HG03575 (cell line): ENCODE measurements around the gene PRPS1.
"Not testable (repeated sequence)": the region's sequence is repeated elsewhere in the genome, so short reads cannot be mapped to it uniquely, and the experiment has no call there.

ENCODE experiments used
- ATAC-seq: cut with Tn5 transposase; IDR thresholded peaks from one replicate; pipeline ENCODE4 v1.9.1; 2021; ENCODE audit not compliant: unreplicated experiment, insufficient number of reproducible peaks, low FRiP score; ENCODE audit errors: extremely low read depth

Gene PRPS1

DNA sequence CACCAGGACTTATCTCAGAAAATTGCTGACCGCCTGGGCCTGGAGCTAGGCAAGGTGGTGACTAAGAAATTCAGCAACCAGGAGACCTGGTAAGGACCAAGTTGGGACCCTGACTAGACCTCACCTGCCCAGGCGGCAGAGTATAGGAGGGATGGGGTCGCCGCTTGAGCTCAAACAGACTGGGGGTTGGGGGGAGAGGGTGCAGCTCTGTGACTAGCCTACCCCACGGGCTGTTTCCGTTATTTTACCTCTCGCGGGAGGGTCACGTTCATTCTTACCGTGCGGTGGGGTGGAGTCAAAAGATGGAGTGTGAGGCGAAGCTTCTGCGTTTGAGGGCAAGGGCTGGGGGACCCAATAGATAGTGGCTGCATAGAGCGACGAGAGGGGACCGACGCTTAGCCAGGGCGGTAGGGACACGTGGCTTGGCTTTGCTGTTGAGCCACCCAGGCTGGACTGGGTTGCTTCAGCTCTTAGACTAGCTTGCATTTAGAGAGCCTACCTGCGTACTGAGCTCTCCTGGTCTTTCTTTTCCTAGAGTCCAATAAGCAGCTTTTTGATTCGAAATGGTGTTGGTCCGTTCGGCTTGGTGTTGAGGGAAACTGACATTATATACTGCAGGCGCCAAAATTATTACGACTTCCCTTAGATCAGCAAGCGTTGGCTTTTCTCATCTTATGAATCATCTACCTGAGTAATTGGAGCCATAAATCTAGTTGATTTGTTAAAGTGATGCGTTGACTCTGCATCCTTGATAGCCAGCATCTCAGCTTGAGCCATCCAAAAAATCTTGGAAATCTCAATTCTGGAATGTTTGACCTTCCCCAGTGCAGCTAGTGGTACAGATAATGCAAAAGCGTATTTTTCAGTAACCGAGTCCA lies 591 bp downstream of the PRPS1 start:
- no peak for ATAC-seq

GRCh38 chrX:107629540-107629909 lies 1.2 kb downstream of the PRPS1 start:
- ATAC-seq: no peak

DNA sequence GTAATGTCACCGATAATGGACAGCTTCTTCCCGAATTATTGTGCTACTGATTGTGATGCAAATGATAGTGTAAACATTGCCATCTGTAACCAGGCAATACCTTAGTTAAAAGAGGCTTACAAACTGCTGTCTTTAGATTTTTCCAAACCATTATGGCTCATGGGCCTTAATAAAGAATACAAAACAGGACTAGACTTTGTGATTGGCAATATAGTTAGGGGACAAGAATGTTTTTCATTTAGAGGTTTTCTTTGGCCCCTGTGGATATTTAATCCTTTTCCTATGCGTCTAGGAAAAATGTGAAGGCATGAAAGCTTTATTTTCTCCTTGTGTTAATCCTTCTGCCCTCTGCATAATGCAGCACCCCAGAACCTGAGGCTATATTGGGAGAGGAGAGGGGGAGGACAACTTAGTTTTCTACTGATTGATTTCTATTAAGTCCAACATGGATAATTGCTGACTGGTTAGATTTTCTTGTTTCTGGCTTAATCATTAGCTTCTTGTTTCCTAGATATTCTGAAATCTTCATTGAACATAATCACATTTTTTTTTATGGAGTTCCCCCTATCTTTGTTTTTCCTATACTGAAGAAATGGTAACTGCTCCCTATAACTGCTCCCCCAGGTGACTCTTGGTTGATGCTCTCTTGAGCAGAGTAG lies 1.9 kb downstream of the PRPS1 start:
- ATAC-seq: no peak

DNA sequence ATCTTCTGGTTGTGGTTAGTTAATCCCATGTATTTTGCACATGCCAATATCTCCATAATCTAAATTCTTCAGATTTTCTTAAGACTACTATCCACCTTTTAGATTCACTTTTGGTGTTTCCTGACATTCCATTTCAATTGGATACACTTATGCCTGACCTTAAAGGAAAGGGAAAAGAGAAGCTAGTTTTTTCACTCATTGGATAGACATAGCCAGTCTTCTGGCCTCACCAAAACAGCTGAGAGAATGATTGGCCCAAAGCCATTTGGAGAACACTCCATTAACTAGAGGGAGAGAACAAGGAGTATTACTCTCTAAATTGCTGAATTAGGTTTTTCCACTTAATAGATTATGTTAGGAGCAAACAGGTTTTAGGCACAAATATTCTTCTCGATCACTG lies 4.0 kb downstream of the PRPS1 start:
- ATAC-seq: no peak

DNA sequence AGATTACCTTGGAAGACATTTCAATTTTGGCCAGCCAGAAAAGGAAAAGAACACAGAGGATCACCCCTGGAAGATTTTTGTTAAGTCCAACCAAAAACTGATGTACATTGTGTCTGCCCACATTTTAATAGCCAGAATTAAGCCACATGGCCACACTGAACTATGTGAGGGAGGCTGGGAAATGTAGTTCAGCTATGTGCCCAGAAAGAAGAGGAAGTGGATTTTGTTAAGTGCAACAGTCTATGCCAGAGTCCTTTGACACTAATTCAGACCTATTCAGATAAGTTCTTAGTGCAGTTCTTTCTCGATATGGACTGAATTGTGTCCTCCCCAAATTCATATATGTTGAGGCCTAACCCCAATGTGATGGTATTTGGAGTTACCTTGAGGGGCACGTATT lies 18.4 kb downstream of the PRPS1 start:
- ATAC-seq: no peak

DNA sequence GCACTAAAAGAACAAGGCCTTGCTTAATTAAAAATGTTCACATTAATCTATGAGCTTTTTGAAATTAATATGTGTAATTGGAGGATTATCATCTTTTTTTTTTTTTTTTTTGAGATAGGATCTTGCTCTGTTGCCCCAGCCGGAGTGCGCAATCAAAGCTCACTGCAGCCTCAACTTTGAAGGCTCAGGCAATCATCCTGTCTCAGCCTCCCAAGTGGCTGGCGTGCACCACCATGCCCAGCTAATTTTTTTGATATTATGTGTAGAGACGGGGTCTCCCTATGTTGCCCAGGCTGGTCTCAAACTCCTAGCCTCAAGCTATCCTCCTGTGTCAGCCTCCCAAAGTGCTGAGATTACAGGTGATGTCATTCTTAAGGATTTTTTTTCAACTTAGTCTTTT lies 20.0 kb downstream of the PRPS1 start:
- ATAC-seq: no peak

GRCh38 chrX:107654566-107654871 lies 26.2 kb downstream of the PRPS1 start:
- no peak for ATAC-seq

- ATAC-seq: no peak
Observed at GRCh38 chrX:107654872-107655761, 26.8 kb downstream of the PRPS1 start.

- ATAC-seq: no peak
Observed at GRCh38 chrX:107656978-107657377, 28.7 kb downstream of the PRPS1 start.

DNA sequence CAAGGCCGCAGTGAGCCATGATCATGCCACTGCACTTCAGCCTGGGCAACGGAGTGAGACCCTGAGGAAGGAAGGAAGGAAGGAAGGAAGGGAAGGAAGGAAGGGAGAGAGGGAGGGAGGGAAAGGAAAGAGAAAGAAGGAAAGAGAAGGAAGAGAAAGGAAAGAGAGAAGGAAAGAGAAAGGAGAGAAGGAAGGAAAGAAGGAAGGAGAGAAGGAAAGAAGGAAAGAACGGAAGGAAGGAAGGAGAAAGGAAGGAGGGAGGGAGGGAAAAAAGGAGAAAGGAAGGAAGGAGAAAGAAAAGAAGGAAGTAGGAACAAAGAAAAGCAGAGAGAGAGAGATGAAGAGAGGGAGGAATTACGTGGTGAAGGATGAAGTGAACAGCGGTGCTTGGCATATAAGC lies 30.4 kb downstream of the PRPS1 start:
- ATAC-seq: no peak

- ATAC-seq: no peak
Observed at GRCh38 chrX:107659286-107659685, 31.0 kb downstream of the PRPS1 start.

- ATAC-seq: no peak
Observed at GRCh38 chrX:107659768-107660167, 31.5 kb downstream of the PRPS1 start.

DNA sequence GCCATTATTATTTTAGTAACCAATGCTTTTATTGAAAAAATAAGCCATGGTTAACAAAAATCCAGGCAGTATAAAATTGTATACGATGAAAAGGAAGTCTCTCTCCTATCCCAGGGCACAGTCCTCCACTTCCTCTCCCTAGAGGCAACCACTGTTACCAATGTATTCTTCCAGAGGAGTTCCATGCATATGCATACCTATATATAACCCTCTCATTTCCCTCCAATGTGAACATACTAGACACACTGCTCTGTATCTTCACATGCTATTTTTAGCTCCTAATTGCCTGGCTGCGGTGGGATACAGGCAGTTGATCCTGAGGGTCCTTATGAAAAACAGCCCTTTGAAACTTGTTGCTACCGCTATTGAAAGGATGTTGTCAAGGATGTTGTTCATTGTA lies 33.8 kb downstream of the PRPS1 start:
- ATAC-seq: no peak

DNA sequence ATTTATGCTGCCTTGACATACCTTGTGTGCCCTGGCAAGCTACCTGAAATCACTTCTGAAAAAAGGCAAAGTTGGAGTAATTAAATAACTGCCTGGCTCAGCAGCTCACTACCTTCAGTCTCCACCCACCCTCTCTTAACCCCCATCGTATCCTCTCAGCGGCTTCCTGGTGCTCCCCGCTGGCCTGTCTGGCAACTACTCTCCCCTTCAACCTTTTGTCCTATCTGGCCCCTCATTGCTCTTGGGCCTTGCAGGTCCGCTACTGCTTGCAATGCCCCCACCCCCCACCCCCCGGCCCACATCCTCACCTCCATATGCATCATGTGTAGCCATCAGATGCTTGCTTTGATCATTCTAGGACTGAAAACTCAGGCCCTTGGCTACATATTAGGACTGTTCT lies 34.5 kb downstream of the PRPS1 start:
- ATAC-seq: no peak

GRCh38 chrX:107666931-107667330 lies 38.6 kb downstream of the PRPS1 start:
- no peak for ATAC-seq

- ATAC-seq: no peak
Observed at GRCh38 chrX:107667426-107667825, 39.1 kb downstream of the PRPS1 start.

GRCh38 chrX:107668710-107669109 lies 40.4 kb downstream of the PRPS1 start:
- ATAC-seq: not testable (repeated sequence)

DNA sequence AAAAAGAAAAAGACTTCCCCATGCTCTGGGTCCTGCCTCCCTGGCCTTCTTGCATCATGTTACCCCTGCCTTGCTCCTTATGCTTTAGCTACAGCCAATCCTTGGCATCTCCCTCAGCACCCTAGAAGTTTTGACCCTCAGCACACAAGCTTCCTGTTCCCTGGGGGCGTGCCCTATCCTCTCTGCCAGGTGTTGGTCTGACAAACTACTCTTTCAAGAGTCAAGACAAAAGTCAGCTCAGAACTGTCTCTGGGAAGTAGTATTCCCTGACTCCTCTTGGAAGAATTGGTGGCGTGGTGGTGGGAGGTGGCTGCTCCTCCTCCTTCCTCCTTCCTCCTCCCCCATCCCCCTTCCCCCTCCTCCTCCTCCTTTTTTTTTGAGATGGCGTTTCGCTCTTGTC lies 41.0 kb downstream of the PRPS1 start:
- no peak for ATAC-seq

DNA sequence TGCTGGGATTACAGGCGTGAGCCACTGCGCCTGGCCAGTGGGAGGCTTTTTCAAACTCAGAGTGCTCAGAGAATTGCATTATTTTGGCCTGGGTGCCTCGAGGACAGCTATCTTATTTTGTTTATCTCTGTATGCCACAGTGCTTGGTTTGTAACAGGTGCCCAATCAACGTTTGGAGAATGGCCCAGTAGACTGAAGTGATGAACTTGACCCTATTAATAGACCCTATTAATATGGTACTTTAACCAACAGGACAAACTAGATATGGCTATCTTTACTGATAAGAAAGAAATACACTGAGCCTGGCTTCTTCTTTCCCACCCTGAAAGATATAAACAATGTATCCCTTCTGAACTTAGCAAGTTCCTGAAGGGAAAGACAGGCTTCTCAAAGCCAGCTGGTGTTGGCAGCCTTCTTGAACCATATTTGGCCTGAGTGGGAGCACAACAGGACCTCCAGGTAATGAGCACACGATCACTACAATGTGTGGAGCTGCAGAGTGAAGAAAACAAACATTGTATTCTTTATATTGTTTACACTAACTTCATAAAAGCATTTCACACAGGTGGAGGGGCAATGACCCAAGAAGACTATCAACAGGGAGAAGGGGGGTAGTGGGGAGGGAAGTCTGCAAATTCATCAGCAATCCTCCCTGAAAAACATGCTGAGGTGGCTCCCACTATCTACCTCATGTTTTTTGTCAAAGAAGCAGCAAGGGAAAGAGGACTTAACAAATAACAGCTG lies 41.7 kb downstream of the PRPS1 start:
- ATAC-seq: no peak
